Islet precursor cell (in vitro differentiated cells): ENCODE data around the gene WAPL.
"Not testable (repeated sequence)": the region's sequence is repeated elsewhere in the genome, so short reads cannot be mapped to it uniquely, and the experiment has no call there.

ENCODE experiments used
- DNase-seq: peaks from one replicate; pipeline ENCODE4 v3.0.0-alpha.2; 2018

Gene WAPL

DNA sequence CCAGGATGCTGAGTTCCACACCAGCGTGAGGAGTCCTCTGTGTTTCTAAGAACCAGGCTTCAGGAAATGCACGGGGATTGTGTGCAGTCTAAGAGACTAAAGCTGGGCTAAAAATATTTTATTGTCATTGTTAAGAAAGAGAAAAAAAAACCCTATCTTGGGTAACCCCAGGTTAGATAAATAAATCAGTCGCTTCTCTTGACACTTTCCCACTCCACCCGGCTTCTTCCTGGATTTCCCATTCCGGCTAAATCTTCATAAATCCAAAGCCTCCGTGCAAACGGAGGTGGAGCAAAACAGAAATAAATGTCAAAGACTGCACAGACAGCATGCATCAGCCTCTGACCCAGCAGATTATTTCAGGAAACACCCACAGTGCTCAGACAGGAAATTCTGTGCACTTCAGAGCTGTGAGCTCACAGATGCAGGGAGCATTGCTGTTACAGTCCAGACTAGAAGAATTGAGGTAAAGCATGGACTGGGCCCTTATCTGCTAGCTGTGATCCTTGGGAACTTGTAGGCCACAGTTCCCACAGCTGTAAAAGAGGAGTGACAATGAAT lies 110.2 kb downstream of the WAPL start:
- no peak for DNase-seq

DNA sequence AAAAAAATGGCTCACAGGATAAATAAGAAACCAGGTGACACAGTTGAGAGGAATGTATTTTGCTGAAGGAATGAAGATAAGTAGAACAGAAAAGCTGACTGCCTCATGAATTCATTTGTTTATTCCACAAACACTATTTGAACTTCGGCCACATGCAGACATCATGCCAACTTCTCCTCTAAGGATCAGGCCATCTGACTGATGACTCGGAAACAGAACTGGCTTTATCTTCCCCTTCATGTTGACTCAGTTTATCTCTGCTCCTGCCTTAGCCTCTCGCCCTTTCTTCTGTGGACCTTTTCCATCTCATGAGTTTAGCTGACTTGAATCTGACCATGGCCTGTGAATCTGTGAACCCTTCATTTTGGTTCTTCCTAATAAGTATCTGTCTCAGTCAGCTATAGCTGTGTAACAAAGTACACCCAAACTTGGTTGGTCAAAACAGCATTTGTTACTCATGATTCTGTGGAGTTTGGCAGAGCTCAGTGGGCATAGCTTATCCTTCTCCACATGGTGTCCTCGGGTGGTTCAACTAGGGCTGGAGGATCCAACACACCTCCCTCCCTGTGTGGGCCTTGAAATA lies 111.0 kb downstream of the WAPL start:
- DNase-seq, result no peak

DNA sequence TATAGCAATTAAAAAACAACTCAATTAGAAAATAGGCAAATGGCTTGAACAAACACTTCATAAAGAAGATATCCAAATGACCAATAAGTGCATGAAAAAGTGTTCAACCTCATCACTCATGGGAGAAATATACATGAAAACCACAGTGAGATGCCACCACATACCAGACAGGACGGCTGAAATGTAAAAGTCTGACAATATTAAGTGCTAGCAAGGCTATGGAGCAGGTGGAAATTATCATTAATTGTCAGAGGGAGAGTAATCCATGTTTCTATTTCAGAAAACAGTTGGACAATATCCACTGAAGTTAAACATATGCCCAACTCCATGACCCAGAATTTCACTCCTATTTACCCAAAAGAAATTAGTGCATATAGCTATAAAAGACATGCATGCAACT lies 112.4 kb downstream of the WAPL start:
- no peak for DNase-seq

DNA sequence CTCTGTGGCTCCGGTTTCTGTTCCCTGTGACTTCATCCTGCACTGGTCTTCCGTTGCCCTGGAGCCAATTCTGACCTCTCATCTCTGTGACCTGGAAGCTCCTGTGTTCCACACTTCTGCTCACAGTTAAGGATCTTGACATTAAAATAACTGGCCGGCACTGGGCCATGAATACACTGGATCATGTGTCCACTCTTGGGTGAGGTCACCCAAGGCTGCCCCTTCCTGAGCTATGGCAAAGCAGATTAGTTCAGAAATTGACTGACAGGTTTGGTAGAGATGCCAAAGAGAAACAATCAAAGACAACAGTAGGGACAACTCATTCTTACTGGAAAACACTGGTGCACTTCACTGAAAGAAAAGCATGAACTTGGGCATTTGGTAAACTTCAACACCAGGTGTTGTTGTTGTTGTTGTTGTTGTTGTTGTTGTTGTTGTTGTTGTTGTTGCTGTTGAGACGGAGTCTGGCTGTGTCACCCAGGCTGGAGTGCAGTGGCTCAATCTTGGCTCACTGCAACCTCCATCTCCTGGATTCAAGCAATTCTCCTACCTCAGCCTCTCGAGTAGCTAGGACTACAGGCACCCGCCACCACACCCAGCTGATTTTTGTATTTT lies 118.3 kb downstream of the WAPL start:
- no peak for DNase-seq

DNA sequence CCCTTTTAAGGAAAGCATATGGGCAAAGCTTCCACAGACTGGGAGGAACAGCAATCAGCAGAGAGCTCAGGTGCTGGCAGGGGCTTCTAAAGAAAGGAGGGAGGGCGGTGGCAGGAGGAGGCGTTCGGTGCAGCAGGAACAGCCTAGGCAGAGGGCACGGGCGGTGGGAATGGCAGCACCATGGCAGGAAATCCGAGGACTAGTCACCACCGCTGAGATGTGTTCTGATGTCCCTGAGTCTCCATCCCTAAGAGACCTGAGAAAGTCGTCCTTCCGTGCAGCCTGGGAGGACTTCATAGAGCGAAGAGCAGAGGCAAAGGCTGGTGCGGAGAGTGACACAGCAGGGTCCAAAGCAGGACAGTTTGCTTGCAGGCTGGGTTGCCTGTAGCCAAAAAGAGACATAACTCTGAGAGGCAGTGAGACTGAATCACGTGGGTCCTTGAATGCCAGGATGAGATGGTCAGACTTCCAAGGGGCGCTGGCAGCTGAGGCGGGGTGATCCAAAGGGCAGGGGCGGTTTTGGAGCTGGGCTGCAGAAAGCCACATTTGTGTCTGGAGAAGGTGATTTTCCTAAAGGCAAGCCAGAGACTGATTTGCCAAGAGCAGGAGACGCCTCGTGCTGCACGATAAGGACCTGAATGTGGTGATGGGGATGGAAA lies 119.2 kb downstream of the WAPL start:
- DNase-seq, result no peak

DNA sequence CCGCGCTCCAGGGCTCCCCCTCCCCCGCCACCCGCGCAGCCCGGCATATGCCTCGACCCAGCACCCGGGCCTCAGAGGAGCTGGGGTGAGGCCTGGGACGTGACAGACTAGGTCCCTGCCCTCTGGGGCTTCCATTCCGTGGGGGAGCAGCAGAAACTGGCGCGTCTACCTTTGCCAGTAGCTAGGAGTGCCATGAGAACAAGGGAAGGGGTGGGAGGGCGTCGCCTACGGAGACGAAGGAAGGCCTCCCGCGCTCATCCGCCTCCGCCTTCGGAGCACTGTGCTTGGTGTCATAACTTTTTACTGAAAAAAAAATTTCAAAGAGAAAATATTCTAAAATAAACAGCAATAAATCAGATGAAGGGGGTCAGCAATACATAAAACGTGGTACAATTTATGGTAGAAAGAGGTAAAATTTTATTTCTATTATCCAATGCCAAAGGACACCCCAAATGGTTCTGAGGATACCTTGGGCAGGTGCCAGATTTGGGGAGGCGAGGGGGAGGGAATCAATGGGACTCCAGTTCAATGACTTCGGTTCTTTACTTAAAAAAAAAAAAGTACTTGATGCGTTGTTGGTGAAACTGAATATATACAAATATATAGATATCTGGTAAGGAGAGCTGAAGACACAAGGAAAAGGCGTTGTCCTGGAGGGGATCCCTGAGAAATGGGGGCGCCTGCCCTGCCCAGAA lies 119.9 kb downstream of the WAPL start:
- DNase-seq, result no peak

DNA sequence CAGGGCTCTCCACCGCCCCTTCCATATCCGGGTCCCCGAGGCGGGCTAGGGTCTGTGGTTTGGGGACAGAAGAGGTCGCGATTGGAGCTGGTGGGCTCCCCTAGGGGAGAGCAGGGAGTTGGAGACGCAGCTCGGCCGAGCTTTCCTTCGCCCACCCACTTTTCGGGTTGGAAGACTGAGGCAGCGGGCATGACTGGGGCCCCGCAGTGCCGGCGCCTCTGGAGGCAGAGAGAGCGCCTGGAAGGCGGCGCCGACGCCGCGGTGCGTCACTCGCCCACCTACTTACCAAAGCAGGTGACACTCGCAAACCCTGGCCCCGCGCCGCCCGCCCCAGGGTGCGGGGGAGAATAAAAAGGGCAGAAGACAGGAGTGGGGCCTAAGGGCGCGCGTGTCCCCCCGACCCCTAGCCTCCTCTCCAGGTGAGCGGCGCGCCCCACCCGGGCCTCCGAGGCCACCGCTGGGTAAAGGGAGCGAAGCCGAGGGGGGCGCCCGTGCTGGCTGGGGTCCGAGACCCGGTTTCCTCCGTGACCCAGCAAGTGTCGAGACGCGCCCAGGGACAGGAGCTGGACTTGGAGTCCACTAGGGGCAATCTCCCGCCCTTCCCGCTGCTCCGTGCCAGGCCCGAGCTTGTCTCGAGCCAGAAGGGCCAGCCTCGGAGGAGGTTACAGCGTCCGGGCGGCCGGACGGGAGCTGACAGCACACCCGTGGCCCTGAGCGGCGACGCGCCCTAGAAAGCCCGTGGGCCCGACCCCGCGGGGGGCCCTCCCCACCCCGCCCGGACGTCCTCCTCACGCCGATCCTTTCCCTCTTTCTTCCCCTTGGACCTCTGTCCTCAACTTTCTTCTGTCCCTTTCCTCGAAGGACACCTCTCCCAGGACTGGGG lies 120.6 kb downstream of the WAPL start:
- DNase-seq, result peak; percentile 79

DNA sequence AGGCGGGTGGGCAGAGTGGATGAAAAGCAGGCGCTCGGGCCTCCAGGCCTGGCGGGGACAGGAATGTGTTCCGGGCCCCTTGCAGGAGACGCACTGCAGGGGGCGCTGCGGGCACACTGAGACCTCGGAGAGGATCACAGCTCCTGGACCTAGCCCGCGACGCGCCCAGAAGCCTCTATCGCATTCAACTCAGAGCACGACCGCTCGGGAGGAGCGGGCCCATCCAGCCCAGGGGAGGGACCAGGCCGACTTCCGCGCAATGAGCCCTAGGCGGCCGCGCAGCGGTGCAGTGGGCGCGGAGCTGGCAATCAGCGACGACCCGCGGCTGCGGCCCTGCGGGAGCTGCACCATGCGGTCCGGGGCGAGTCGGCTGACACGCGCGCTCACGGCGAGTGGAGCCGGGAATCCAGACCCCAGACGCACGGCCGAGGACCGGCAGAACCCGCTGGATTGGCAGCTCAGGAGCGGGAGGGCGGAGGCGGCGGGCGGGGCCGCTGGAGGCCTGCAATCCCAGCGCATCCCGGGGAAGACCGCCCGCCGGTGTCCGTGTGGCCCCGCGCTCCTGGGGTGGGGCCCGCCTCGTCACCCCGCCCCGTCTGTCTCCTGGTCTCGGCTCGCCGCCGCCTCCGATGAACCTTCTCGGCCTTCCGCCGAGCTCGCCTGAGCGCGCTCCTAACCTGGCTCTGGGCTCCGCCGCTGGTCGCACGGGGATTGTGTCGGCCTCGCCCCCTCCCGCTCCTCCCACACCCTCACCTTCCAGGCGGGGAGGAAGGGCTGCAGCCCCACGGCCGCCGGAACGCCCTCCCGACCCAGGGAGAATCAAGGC lies 121.5 kb downstream of the WAPL start:
- peak; percentile 99 for DNase-seq

DNA sequence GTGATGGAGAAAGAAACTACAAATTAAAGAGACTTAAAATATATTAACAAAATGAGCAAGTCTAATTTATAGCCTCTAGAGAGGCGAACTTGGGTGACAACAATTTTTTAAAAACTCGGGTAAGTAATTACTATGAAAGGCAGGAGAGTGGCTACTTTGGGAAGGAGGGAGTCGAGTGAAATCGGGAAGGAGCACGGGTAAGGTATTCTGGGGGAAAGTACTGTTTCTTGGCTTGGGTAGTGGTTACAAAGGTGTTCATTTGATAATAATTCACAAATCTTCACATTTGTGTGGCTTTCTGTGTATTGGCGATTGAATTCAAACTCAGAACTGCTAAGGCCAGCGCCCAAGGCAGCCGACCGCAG lies 122.1 kb downstream of the WAPL start:
- no peak for DNase-seq

DNA sequence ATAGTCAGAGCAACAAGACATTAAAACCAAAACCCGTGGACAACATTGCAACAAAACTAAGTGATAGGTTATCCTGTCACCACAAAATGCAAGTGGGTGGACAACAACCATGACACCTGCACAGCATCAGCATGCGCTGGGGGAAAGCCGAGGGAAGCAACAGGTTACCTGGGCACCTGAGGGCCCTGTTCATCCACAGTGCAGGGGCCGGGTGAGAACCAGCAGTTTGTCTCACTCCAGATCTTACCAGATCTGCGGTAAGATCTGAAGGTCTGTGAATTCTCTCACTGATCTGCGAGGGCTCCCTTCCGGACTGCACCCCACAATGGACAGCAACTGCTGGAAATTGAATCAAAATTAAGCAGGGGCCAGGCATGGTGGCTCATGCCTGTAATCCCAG lies 124.5 kb downstream of the WAPL start:
- DNase-seq, result no peak

DNA sequence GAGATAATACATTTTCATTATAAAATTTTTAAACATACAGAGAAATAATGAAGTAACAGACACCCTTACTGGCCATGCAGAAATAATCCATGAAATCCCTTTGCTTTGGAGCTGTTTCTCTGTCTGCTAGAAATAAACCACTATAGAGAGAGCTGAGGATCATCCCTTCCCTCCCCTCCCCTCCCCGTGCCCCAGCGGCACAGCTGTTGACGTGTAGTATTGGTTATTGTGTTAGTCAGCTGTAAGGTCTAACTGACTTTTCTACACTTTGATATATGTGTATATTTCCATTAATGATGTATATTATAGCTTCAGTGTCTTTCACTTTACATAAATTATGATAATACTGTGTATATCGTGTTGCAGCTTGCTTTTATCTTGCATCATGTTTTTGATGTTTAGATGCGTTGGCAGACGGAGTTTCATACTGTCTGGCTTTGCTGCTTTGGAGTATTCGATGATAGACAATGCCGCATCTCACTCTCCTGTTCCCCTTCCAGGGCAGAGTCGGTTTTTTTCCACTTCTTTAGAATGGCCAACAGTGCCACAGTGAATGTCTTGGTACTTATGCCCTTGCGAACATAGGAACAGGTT lies 127.6 kb downstream of the WAPL start:
- no peak for DNase-seq

DNA sequence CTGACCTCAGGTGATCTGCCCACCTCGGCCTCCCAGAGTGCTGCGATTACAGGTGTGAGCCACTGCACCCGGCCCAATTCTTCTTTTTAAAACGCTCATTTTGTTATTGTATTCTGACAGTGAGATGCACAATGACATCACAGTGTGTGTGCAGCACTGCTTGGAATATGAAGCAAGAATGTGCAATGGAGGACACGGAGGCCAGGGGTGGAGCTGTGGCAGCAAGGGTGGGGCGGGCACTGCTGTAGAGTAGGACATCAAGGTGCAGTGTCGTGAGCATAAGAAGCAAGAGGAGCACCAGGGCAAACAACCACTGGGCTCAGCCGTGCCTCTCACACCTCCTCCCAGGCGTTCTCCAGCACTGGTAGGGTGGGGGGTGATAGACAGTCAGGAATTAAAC lies 128.2 kb downstream of the WAPL start:
- no peak for DNase-seq

DNA sequence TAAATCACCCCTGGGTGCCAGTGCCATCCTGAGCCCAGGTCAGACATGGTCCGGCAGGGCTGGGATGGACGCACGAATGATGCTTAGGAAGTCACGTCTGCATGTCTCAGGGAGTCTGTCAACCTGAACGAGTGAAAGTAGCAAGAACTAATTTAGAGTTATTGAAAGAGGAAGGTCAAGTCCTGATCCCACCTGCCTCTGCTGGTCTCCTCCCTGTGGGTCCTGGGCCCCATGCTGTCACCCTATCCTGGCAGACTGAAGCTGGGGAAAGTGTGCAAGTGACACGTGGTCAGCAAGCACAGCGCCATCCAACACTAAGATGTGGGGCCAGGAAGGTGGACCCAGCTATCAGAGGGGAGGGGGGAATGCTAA lies 128.9 kb downstream of the WAPL start:
- DNase-seq, result no peak

DNA sequence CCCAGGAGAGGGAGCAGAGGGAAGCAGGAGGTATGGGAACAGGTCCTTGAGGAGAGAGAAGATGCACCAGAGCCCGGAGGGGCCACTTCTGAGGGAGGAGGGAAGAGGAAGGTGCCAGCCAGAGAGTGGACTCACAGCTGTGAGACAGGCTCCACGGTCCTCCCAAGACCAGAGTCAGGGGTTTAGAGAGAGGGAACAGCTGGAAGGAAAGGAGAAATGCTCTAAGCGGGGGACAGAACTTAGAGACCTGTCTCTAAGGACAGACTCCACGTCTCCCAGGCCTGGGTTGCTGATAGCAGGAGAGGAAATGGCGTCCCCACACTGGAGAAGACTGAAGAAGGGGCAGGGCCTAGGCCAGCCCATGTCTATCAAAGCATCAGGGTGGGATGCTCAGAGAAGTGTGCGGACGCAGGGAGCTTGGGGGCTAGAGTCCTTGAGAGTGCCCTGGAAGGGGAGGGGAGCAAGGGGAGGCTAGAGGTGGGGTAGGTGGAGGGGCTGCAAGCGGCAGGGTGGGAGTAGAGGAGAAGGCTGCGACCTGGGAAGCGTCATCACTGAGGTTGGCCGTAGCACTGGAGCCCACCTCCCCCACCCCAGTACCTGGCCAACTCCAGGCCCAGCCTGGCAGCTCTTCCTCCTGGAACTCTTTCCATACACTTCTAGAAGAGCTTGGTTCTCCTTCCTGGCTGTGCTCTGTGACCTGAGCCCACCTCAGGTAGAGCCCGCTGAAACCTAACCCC lies 129.4 kb downstream of the WAPL start:
- no peak for DNase-seq

DNA sequence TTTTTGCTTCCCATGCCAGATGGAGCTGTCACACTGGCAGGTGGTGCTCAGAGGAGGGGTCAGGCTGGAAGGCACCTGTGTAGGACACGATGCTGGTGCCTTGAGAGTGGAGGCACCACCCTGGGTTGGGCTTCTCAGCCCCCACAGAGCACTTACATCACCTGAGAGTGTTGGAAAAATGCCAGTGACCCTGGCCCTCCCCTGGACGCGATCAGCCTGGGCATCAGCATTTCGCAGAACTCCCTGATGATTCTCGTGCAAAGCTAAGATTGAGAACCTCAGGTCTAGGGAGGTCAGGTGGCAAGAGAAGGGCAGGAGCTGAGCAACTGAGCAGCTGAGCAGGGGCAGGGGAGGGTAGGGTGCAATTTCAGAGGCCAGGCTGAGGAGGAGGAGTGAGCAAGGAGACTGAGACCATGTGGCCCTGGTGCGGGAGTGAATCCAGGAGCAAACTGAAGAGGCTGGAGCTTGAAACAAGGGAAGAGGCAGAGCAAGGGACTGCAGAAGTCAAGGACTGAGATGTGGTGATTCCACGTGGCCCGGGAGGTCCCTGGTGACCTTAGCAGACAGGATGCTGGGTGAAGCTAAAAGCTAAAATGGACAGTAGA lies 130.3 kb downstream of the WAPL start:
- DNase-seq, result no peak

DNA sequence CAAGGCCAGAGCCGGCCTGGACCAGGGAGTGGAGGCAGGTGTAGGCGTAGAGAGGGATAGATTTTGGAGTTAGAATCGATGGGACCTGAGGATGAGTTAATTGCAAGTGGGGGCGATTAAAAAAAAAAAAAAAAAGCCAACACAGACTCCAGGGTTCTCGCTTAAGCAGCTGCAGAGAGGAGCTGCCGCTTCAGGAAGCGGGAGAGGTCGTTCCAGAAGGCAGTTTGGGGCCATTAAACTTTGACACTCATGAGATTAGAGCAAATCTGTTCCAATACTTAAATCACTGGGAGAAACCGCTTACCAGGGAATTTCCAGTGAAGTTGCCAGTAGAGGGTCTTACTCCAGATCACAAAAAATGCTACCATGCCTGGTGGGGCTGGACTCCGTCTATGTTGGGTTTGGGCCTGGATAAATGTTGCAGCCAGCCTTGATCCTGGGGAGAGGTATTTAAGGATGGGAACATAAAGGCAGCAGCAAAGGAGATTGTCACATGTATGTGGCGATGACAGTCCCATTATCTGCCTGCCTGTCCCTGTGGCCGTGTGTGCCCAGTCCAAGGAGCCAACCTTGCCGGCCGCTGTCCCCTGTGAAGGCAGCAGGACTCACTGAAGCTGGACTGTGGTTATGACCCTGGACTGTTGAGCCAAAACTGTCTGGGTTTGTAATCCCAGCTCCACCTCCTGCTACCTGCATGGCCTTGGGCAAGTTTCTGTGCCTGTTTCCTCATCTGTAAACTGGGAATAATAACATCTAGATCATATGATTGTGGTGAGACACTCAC lies 131.1 kb downstream of the WAPL start:
- no peak for DNase-seq

DNA sequence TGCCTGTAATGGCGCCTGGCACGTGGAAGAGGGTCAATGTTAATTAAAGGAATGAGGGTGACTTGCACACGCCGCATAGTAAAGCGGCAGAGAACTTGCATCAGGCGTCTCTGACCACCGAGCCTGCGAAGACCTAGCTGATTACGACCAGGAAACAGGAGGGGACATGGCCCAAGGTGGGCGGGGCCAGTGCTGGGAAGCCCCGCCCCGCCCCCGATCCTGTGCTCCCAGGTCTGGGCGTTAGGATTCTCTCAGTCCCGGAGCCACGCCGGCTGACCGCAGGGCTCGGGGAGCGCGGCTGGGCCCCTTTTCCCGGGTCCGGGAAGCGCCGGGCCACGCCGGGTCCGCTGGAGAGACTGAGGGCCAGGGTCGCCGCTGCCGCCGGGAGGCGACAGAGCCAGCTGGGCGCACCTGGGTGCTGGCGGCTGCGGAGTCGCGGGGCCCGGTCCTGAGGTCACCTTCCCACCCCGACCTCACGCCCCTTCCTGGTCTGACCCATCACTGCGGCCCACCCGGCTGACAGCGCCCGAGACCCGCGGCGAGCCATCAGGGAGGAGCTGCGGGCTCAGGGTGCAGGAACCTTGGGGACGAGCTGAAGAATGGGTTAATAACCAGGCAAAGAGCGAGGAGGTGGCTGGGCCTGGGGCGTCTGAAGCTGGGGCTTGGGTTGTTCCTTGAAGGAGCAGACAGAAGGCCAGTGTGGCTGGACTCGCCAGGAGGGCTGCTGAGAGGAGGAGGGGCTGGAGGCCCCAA lies 132.0 kb downstream of the WAPL start:
- peak; percentile 92 for DNase-seq

DNA sequence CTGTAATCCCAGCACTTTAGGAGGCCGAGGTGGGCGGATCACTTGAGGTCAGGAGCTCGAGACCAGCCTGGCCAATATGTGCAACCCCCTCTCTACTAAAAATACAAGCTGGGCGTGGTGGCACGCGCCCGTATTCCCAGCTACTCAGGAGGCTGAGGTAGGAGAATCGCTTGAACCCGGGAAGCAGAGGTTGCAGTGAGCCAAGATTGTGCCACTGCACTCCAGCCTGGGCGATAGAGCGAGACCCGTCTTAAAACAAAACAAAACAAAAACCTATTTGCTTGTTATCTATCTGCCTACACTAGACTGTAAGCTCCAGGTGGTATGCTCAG lies 132.5 kb downstream of the WAPL start:
- not testable (repeated sequence) for DNase-seq
